ENCODE results near the gene PLA2G4A.

The PLA2G4A gene

DNA sequence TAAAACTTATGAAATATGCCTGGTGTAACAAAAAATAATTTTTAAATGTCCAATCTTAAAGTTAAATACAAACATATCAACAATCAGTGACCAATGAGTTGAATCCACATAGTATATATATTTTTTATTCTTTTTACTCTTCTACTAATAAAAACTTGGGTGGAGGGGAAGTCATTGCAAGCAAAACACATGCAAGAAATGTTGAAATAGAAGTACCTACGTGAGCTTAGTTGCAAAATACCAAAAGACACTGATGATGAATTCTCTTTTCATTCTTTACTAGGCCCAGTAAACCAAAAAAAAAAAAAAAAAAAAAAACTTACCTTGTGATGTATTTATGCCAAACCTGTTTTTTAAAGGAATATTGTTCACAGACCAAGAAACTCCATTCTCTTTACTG, 26.4 kb upstream of the PLA2G4A start:
- Histone ChIP-seq H3K9ac (ENCODE audit: low read depth, low read length) (no peak overlapping the region), H3K27ac (ENCODE audit: low read length) (no peak overlapping the region), H3K27me3 (ENCODE audit: insufficient read depth, low read length) (no peaks in the 10 kb centered on the region), H3K4me3 (ENCODE audit: low read length) (no peak overlapping the region), H3K9me3 (ENCODE audit: insufficient read depth, low read depth, low read length) (no peaks in the 10 kb centered on the region), H3K36me3 (ENCODE audit: insufficient read depth, low read depth, low read length) (no peaks in the 10 kb centered on the region), H3K4me1 (ENCODE audit: insufficient read depth, low read length) (no peaks in the 10 kb centered on the region)

DNA sequence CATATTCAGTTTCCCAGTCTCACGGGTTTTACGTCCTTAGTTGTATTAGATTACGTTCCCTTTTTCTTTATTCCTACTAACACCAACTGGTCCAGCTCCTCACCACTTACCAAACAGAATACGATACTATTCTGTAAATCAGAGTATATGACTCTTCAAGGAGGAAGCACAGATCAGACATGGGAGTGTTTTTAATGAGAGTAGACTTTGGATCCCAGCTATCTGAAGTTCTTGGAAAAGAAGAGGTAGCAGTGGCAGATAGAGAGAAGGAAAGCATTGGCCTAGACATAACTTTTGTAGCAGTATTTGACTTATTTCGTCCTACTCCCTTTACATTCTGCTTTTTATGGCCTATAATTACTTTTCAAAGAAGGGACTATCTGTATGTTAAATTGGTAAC, 24.1 kb upstream of the PLA2G4A start:
- no peak overlapping the region for H3K4me3 ChIP-seq (ENCODE audit: low read length)
- H3K4me1 ChIP-seq (ENCODE audit: insufficient read depth, low read length), result no peaks in the 10 kb centered on the region
- no peak overlapping the region for H3K27ac ChIP-seq (ENCODE audit: low read length)

DNA sequence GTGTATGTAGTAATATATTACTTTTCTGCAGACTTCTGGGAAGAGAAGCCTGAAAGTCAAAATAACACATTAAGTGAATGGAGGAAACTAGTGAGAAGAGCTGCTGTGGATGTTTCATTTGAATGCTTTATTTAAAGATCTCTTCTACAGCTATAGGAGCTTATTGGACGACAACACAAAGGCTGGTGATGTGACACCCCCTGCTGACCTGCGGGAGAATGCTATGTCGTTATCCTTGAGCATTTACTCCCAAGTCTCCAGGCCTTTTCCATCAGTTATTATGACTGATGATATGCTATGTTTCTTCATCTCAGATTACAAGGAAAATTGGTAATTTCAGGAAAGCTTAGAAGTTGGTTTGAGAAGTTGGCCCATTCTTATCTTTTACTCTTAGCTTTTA, 22.3 kb upstream of the PLA2G4A start:
- H3K9ac ChIP-seq (ENCODE audit: low read depth, low read length), result no peak overlapping the region
- no peaks in the 10 kb centered on the region for H3K9me3 ChIP-seq (ENCODE audit: insufficient read depth, low read depth, low read length)
- H3K4me1 ChIP-seq (ENCODE audit: insufficient read depth, low read length), result no peaks in the 10 kb centered on the region
- H3K4me3 ChIP-seq (ENCODE audit: low read length), result no peak overlapping the region
- no peak overlapping the region for H3K27ac ChIP-seq (ENCODE audit: low read length)
- H3K36me3 ChIP-seq (ENCODE audit: insufficient read depth, low read depth, low read length), result no peaks in the 10 kb centered on the region
- no peaks in the 10 kb centered on the region for H3K27me3 ChIP-seq (ENCODE audit: insufficient read depth, low read length)

More for the DNA sequence above, 24.1 kb upstream of the PLA2G4A start:
- Histone ChIP-seq H3K27me3 (ENCODE audit: insufficient read depth, low read length) (no peaks in the 10 kb centered on the region), H3K9ac (ENCODE audit: low read depth, low read length) (no peak overlapping the region), H3K9me3 (ENCODE audit: insufficient read depth, low read depth, low read length) (no peaks in the 10 kb centered on the region), H3K36me3 (ENCODE audit: insufficient read depth, low read depth, low read length) (no peaks in the 10 kb centered on the region)

DNA sequence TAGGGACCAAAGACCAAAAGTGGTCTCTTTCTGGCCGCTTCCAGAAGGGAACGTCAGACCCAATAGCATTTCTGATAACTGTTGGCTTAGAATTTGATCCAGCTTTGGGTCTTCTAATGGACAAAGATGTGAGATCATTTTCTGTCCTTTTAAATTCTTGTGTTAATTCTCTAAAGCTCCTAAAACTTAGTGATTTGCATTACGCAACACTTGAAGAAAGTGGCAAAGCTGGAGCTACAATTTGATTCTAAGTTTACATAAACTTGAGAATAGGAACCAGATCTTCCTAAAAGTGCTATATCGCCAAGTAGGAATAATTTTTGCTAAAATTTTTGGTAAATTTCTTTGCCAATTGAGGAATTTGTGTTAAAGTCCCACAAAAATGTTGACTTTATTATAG, 21.6 kb upstream of the PLA2G4A start:
- no peak overlapping the region for H3K9ac ChIP-seq (ENCODE audit: low read depth, low read length)
- H3K4me3 ChIP-seq (ENCODE audit: low read length), result no peak overlapping the region
- H3K27me3 ChIP-seq (ENCODE audit: insufficient read depth, low read length), result no peaks in the 10 kb centered on the region
- no peak overlapping the region for H3K27ac ChIP-seq (ENCODE audit: low read length)
- H3K36me3 ChIP-seq (ENCODE audit: insufficient read depth, low read depth, low read length), result no peaks in the 10 kb centered on the region
- no peaks in the 10 kb centered on the region for H3K9me3 ChIP-seq (ENCODE audit: insufficient read depth, low read depth, low read length)
- no peaks in the 10 kb centered on the region for H3K4me1 ChIP-seq (ENCODE audit: insufficient read depth, low read length)

DNA sequence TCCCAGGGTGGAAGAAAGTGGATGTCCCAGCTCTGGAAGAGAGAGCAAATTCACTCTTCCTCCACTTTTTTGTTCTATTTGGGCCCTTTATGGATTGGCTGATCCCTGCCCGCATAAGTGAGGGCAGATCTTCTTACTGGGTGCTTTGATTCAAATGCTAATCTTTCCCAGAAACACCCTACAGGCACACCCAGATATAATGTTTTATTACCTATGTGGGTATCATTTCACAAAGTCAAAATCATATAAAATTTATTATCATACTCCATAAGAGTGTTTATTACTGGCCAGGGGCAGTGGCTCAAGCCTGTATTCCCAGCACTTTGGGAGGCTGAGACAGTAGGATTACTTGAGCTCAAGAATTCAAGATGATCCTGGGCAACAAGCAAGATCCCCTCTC, 16.9 kb upstream of the PLA2G4A start:
- H3K27ac ChIP-seq (ENCODE audit: low read length), result no peak overlapping the region
- H3K4me1 ChIP-seq (ENCODE audit: insufficient read depth, low read length), result no peaks in the 10 kb centered on the region
- no peak overlapping the region for H3K9ac ChIP-seq (ENCODE audit: low read depth, low read length)
- H3K9me3 ChIP-seq (ENCODE audit: insufficient read depth, low read depth, low read length), result no peaks in the 10 kb centered on the region
- no peak overlapping the region for H3K4me3 ChIP-seq (ENCODE audit: low read length)
- no peaks in the 10 kb centered on the region for H3K27me3 ChIP-seq (ENCODE audit: insufficient read depth, low read length)
- no peaks in the 10 kb centered on the region for H3K36me3 ChIP-seq (ENCODE audit: insufficient read depth, low read depth, low read length)

DNA sequence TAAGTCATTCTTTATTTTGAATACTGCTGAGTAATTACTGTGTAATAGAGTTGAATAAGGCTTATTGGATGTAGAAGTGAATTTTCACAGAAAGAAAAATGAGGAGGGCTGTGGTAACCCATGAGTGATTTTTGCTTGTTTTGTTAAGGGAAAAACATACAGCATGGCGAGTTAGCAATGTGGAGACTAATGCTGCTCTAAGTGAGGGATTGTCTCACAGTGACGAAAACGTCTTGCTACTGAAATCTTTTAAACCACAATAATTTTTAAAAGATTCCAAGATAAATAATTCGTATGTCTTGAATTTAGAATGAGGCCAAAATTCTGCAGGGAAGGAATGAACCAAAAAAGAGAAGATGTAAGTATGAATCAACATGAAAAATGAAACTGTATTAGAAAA, 16.2 kb upstream of the PLA2G4A start:
- H3K9me3 ChIP-seq (ENCODE audit: insufficient read depth, low read depth, low read length), result no peaks in the 10 kb centered on the region
- H3K4me3 ChIP-seq (ENCODE audit: low read length), result no peak overlapping the region
- H3K4me1 ChIP-seq (ENCODE audit: insufficient read depth, low read length), result no peaks in the 10 kb centered on the region

DNA sequence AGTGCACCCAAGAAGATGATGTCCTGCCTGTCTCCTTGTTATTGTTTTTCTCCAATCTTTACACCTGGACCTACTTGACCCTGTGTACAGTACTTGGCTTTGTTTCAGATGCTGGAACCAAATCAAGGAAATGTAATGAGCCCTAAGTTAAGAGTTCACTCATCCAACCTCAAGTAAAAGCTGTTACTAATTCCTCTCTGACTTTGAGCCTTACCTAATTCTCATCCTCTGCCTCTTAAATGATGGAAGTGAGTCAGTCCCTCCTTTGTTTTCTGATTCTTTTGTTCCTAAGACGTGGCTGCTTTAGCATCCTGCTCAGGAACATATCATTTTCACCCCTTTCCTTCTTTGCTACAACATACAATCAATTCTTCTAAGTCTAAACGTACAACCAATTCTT, 15.3 kb upstream of the PLA2G4A start:
- Histone ChIP-seq H3K4me1 (ENCODE audit: insufficient read depth, low read length) (no peaks in the 10 kb centered on the region), H3K36me3 (ENCODE audit: insufficient read depth, low read depth, low read length) (no peaks in the 10 kb centered on the region), H3K4me3 (ENCODE audit: low read length) (no peak overlapping the region), H3K27ac (ENCODE audit: low read length) (no peak overlapping the region), H3K9ac (ENCODE audit: low read depth, low read length) (no peak overlapping the region), H3K27me3 (ENCODE audit: insufficient read depth, low read length) (no peaks in the 10 kb centered on the region), H3K9me3 (ENCODE audit: insufficient read depth, low read depth, low read length) (no peaks in the 10 kb centered on the region)

More for the DNA sequence above, 16.2 kb upstream of the PLA2G4A start:
- no peaks in the 10 kb centered on the region for H3K27me3 ChIP-seq (ENCODE audit: insufficient read depth, low read length)
- H3K9ac ChIP-seq (ENCODE audit: low read depth, low read length), result no peak overlapping the region
- H3K36me3 ChIP-seq (ENCODE audit: insufficient read depth, low read depth, low read length), result no peaks in the 10 kb centered on the region
- no peak overlapping the region for H3K27ac ChIP-seq (ENCODE audit: low read length)

DNA sequence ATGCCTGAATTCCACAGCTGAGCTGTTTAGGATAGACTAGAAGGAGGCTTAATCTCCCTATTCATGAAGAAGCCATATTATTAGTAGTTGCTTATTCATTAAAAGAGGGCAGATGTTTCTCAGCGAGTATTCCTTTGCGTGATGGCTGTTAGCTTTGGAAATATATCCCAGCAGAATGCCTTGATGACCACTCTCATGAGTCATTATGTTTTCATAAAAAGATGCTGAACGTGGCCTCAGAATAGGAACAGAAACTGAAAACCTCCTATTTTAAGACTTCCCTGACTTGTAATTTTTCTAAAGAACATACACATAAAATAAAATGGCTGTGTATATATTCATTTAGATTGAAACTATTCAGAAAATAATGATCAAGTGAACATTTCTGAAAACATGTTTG, 9.6 kb upstream of the PLA2G4A start:
- H3K9ac ChIP-seq (ENCODE audit: low read depth, low read length), result no peak overlapping the region
- no peaks in the 10 kb centered on the region for H3K27me3 ChIP-seq (ENCODE audit: insufficient read depth, low read length)
- H3K9me3 ChIP-seq (ENCODE audit: insufficient read depth, low read depth, low read length), result no peaks in the 10 kb centered on the region
- no peak overlapping the region for H3K4me3 ChIP-seq (ENCODE audit: low read length)
- no peaks in the 10 kb centered on the region for H3K36me3 ChIP-seq (ENCODE audit: insufficient read depth, low read depth, low read length)
- no peak overlapping the region for H3K27ac ChIP-seq (ENCODE audit: low read length)
- no peaks in the 10 kb centered on the region for H3K4me1 ChIP-seq (ENCODE audit: insufficient read depth, low read length)

DNA sequence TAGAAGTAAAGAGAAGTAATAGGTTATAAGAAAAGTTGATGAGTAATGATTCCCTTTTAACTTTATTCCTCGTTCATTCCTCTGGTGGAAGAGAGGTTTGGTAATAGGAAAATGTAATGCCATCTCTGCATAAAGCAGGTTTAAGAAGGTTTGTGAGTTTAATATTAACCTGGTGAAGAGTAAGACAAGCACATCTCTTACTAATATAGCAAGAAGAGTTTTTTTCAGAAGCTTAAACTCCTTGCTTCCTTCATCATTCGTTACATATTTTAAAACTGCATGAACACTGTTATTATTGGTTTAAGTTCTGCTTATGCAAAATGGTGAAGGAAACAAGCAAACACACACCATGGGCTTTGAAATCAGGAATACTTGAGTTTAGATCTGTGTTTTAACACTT, 9.2 kb upstream of the PLA2G4A start:
- H3K4me3 ChIP-seq (ENCODE audit: low read length), result no peak overlapping the region
- H3K27ac ChIP-seq (ENCODE audit: low read length), result no peak overlapping the region
- no peaks in the 10 kb centered on the region for H3K4me1 ChIP-seq (ENCODE audit: insufficient read depth, low read length)
- H3K27me3 ChIP-seq (ENCODE audit: insufficient read depth, low read length), result no peaks in the 10 kb centered on the region
- no peak overlapping the region for H3K9ac ChIP-seq (ENCODE audit: low read depth, low read length)
- H3K9me3 ChIP-seq (ENCODE audit: insufficient read depth, low read depth, low read length), result no peaks in the 10 kb centered on the region
- no peaks in the 10 kb centered on the region for H3K36me3 ChIP-seq (ENCODE audit: insufficient read depth, low read depth, low read length)

DNA sequence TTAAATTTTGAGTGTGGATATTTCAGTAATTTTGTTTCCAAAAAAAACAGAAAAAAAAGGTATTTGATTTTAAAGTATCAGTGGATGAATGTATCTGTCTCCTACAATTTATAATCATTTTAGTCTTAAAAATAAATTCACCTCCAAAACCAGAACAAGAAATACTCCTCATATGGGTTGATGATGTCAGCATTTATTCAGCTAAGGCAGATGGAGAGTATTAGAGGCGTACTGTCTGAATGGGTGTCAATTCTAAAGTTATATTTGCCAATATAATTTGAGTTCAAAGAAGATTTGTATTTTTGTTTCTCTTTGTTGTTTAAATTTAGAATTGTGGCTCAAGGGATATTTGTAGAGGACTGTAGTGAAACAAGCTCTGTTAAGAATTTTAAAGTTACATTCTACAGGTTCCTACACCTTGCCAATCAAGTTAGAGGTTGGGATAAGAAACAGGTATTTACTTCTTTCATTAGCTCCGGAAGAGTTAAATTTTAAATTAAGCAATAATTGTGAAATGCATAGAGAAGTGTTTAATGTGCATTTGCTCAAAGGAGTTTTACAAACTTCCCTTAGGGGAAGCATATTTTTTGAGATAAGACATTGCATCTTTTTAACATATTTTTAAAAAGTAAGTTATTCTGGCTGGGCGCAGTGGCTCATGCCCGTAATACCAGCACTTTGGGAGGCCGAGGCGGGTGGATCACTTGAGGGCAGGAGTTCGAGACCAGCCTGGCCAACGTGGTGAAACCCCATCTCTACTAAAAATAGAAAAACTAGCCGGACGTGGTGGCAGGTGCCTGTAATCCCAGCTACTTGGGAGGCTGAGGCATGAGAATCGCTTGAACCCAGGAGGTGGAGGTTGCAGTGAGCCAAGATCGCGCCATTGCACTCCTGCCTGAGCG, 1.2 kb downstream of the PLA2G4A start:
- Histone ChIP-seq H3K27ac (ENCODE audit: low read length) (no peak overlapping the region), H3K9me3 (ENCODE audit: insufficient read depth, low read depth, low read length) (no peaks in the 10 kb centered on the region), H3K9ac (ENCODE audit: low read depth, low read length) (no peak overlapping the region), H3K36me3 (ENCODE audit: insufficient read depth, low read depth, low read length) (no peaks in the 10 kb centered on the region), H3K27me3 (ENCODE audit: insufficient read depth, low read length) (peaks cover 9% of the 10 kb centered on the region; the same call in 1 of the 2 replicates), H3K4me1 (ENCODE audit: insufficient read depth, low read length) (no peaks in the 10 kb centered on the region), H3K4me3 (ENCODE audit: low read length) (peak overlapping the region; percentile 89)

DNA sequence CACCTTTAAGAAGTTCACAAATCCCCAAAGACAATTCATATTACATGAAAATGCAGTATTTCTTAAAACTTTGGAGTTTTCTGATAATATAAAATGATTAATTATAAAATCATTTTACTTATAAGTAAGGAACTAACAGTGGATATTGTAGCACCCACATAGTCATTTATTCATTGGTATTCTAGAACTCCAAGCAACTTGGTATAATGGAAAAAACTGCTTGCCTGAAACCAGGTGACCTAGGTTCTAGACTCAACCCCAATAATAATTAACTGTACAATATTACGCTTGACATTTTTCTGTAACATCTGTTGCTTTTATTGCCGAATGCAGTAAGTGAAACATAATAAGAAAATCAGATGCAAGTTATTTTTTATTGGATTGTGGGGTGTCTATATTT, 2.4 kb downstream of the PLA2G4A start:
- Histone ChIP-seq H3K9ac (ENCODE audit: low read depth, low read length) (no peak overlapping the region), H3K4me3 (ENCODE audit: low read length) (no peak overlapping the region), H3K36me3 (ENCODE audit: insufficient read depth, low read depth, low read length) (no peaks in the 10 kb centered on the region), H3K27me3 (ENCODE audit: insufficient read depth, low read length) (peaks cover 9% of the 10 kb centered on the region; the same call in 1 of the 2 replicates), H3K27ac (ENCODE audit: low read length) (no peak overlapping the region), H3K4me1 (ENCODE audit: insufficient read depth, low read length) (no peaks in the 10 kb centered on the region), H3K9me3 (ENCODE audit: insufficient read depth, low read depth, low read length) (no peaks in the 10 kb centered on the region)

DNA sequence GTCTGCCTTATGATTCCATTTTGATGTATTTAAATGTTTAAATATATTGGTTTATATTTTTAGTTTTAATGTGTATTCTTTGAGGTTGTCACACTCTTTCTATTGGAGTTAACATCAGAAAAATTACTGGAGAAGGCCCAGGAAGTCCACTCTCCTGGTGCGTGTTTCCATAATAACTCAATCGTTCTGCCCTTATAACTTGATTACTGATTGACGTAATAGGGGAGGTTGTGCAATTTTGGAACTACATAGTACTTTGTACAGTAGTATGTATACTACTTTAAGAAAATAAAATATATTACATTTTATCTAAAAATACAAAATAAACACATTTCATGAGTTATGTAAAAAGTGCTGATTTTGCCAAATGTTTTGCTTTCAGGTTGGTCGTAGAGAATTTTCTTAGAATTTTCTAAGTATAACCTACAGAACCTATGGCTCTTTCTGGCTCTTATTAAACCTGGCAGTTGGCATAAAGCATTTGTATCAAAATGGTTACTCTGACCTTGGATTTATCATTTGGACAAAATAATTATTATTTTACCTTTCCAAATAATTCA, 5.7 kb downstream of the PLA2G4A start:
- Histone ChIP-seq H3K4me1 (ENCODE audit: insufficient read depth, low read length) (no peaks in the 10 kb centered on the region), H3K9me3 (ENCODE audit: insufficient read depth, low read depth, low read length) (no peaks in the 10 kb centered on the region), H3K27me3 (ENCODE audit: insufficient read depth, low read length) (peaks cover 6% of the 10 kb centered on the region; the same call in 1 of the 2 replicates), H3K27ac (ENCODE audit: low read length) (no peak overlapping the region), H3K4me3 (ENCODE audit: low read length) (no peak overlapping the region), H3K36me3 (ENCODE audit: insufficient read depth, low read depth, low read length) (no peaks in the 10 kb centered on the region), H3K9ac (ENCODE audit: low read depth, low read length) (no peak overlapping the region)

Data from iPS-20b (cell line).